B cell (primary cell): ENCODE measurements around the gene ELF1. TPM values are rescaled to one million over a fixed set of nuclear protein-coding genes. Genes with fewer than 3 reads are reported as not detected.

Source experiments
- ATAC-seq: fragments of 200-7000 bp; cut with Tn5 transposase; one replicate; pipeline ENCODE4 v1.10.0; 2021; ENCODE audit warnings: low read depth, mild to moderate bottlenecking, moderate number of reproducible peaks, moderate library complexity
- CTCF ChIA-PET: fragments of 350-600 bp; sonication (Branson Sonifier 250); formaldehyde crosslinking; loops from one replicate; lab custom pipeline; 2021; ENCODE audit warnings: antibody characterized with exemption, inconsistent platforms; lab: Charles Lee
- POLR2A ChIA-PET: fragments of 350-600 bp; sonication (Branson Sonifier 250); formaldehyde crosslinking; loops from one replicate; lab custom pipeline; 2021; ENCODE audit warnings: antibody characterized with exemption; lab: Charles Lee
- DNase-seq: peaks from one replicate; pipeline ENCODE4 v3.0.0; 2013
- H2AFZ ChIP-seq: 2 replicates; pipeline ENCODE4 v1.6.1; 2012; ENCODE audit warnings: mild to moderate bottlenecking, low read depth, low read length; ENCODE audit not compliant: insufficient read depth, poor library complexity, severe bottlenecking
- H3K27ac ChIP-seq, 2 donors: 1 replicate in 1 of 2; 2 replicates in 1 of 2; pipeline ENCODE4 v1.5.1; 2012 to 2013; ENCODE audit warnings: low read length in 2 of 2, mild to moderate bottlenecking in 2 of 2, moderate library complexity in 1 of 2
- H3K27me3 ChIP-seq, 4 experiments: fragments of 200-600 bp in 1 of 4; sonication (generic) in 1 of 4; replicated peaks in 1 of 4; 1 replicate in 2 of 4; 2 replicates in 2 of 4; pipeline versions ENCODE4 v1.6.1 to v1.7.0; 2013 to 2016; ENCODE audit warnings: low read length in 3 of 4, mild to moderate bottlenecking in 2 of 4, mixed read lengths in 1 of 4, moderate library complexity in 1 of 4; ENCODE audit not compliant: insufficient read depth in 4 of 4, control insufficient read depth in 3 of 4; ENCODE audit errors: control extremely low read depth in 1 of 4
- H3K36me3 ChIP-seq, 2 experiments: replicated peaks in 1 of 2; 1 replicate in 1 of 2; 2 replicates in 1 of 2; pipeline versions ENCODE4 v1.6.1 to v1.7.1; 2013; ENCODE audit warnings: low read length in 1 of 2; ENCODE audit not compliant: insufficient read depth in 2 of 2, control insufficient read depth in 1 of 2; ENCODE audit errors: control extremely low read depth in 1 of 2, extremely low read depth in 1 of 2
- H3K4me1 ChIP-seq, 2 donors: fragments of 200-600 bp in 1 of 2; sonication (generic) in 1 of 2; 1 replicate in 1 of 2; 2 replicates in 1 of 2; pipeline versions ENCODE4 v1.5.1 to v1.6.1; 2013 to 2017; ENCODE audit warnings: low read length in 2 of 2; ENCODE audit not compliant: control insufficient read depth in 2 of 2, insufficient read depth in 2 of 2
- H3K4me2 ChIP-seq: replicated peaks from 2 replicates; pipeline ENCODE3; 2012; ENCODE audit warnings: mild to moderate bottlenecking, low read depth, low read length; ENCODE audit not compliant: poor library complexity, severe bottlenecking
- H3K4me3 ChIP-seq, 5 experiments: fragments of 200-600 bp in 1 of 5; sonication (generic) in 1 of 5; 1 replicate in 3 of 5; 2 replicates in 2 of 5; pipeline versions ENCODE4 v1.5.1 to v1.7.0; 2011 to 2016; ENCODE audit warnings: low read length in 4 of 5, mild to moderate bottlenecking in 4 of 5, low read depth in 2 of 5, control low read depth in 1 of 5, moderate library complexity in 1 of 5; ENCODE audit not compliant: insufficient read depth in 1 of 5; ENCODE audit errors: control extremely low read depth in 1 of 5, extremely low read depth in 1 of 5
- H3K79me2 ChIP-seq: fragments of 200-600 bp; sonication (generic); one replicate; pipeline ENCODE4 v1.6.0; 2016; ENCODE audit warnings: low read length; ENCODE audit not compliant: control insufficient read depth, insufficient read depth
- H3K9ac ChIP-seq: fragments of 200-600 bp; sonication (generic); 2 replicates; pipeline ENCODE4 v1.6.1; 2017; ENCODE audit warnings: mild to moderate bottlenecking, low read length, moderate library complexity
- H3K9me3 ChIP-seq, 3 donors: one replicate each; pipeline versions ENCODE4 v1.6.1 to v1.7.1; 2013; ENCODE audit warnings: low read length in 2 of 3; ENCODE audit not compliant: control insufficient read depth in 2 of 3, insufficient read depth in 1 of 3; ENCODE audit errors: control extremely low read depth in 1 of 3
- H4K20me1 ChIP-seq: 2 replicates; pipeline ENCODE4 v1.6.0; 2012; ENCODE audit warnings: mild to moderate bottlenecking, low read length; ENCODE audit not compliant: insufficient read depth, control insufficient read depth, poor library complexity, severe bottlenecking
- H3K27ac Mint-ChIP-seq: one replicate; pipeline ENCODE4 v1.8.0; 2021; ENCODE audit warnings: mixed read lengths
- H3K27me3 Mint-ChIP-seq: one replicate; pipeline ENCODE4 v1.8.0; 2021; ENCODE audit warnings: mixed read lengths
- H3K4me1 Mint-ChIP-seq: one replicate; pipeline ENCODE4 v1.8.0; 2021; ENCODE audit warnings: mixed read lengths
- H3K4me3 Mint-ChIP-seq: one replicate; pipeline ENCODE4 v1.8.0; 2021; ENCODE audit warnings: mixed read lengths
- H3K9me3 Mint-ChIP-seq: one replicate; pipeline ENCODE4 v1.8.0; 2022; ENCODE audit warnings: mixed read lengths; ENCODE audit not compliant: insufficient read depth
- CTCF ChIP-seq: fragments of 200-600 bp; IDR thresholded peaks from one replicate; pipeline ENCODE4 v1.8.0; 2022; ENCODE audit warnings: antibody characterized with exemption, mild to moderate bottlenecking
- EZH2 ChIP-seq: IDR thresholded peaks from 2 replicates; pipeline ENCODE4 v1.6.1; 2012; ENCODE audit warnings: borderline replicate concordance, low read depth, mild to moderate bottlenecking, moderate library complexity, low read length; ENCODE audit not compliant: insufficient read depth, poor library complexity, severe bottlenecking
- WGBS: methylation state at CpG from one replicate; pipeline ENCODE4 v1.1.5; 2013; ENCODE audit warnings: missing lambda C conversion rate; ENCODE audit not compliant: insufficient coverage; 5-methylcytosine and 5-hydroxymethylcytosine counted together
- intact Hi-C: fragments of 100-400 bp; cut with micrococcal nuclease; formaldehyde crosslinking; loops from one replicate; pipeline ENCODE4 v1.10.0; 2022
- polyA plus RNA-seq: library from polyadenylated mRNA; depleted of rRNA; stranded (reverse); fragments of >200 nt; gene quantifications from 2 replicates; pipeline ENCODE4 v1.2.3, GENCODE V29; 2012
- total RNA-seq, 2 donors: library from RNA; stranded (reverse); fragments of 120-200 nt in 1 of 2; gene quantifications; 1 replicate in 1 of 2; 2 replicates in 1 of 2; pipeline versions ENCODE4 v1.2.3 to v1.2.4, GENCODE V29; 2013 to 2022

The ELF1 gene
- total and polyA plus RNA-seq, 2 donors (not counting 1 experiment from before 2014, with no cell fraction given) = 62.0 to 186 TPM

DNA sequence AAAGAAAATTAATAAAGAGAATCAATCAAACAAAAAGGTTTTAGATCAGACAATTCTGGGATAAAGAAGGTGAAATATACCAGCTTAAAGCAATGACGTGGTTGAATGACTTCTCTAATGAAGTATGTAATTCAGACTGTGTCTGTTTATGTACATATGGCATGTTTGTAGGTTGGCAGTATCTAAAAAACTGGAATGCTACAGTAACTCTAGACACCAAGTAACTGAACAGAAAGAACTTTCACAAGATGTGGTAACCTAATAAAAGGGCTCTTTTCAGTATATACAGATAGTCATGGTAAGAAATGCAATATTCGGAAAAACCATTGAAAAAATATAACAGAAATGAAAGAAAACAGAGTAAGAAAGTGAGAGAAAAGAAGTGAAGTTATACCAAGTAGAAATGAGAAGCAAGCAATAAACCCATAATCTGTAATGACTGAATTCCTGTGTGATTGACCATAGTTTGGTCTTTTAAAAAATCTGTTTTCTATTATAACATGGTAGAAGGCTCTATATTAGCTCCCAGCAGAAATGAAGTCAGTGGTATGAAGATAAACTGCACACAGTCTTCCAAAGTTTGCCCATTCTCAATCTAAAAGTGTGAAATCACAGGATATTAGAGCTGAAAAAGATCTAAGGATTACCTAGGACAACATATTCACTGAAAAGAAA, 31.4 kb downstream of the ELF1 start:
- Histone ChIP-seq H3K79me2 (peaks cover 100% of the 10 kb centered on the region), H3K9me3 (peaks cover 0 to 8% (median 0%) of the 10 kb centered on the region in 3 donors), H3K4me2 (peak overlapping the region; percentile 13), H2AFZ (no peak overlapping the region), H3K36me3 (peaks cover 0 to 5% of the 10 kb centered on the region in 2 experiments), H4K20me1 (peaks cover 10% of the 10 kb centered on the region), H3K9ac (peak overlapping the region; percentile 8), H3K27me3 (no peaks in the 10 kb centered on the region), H3K4me1 (peaks cover 55 to 74% of the 10 kb centered on the region in 2 donors), H3K27ac (peak overlapping the region; percentile 7 to 97), H3K4me3 (no peak overlapping the region)
- peaks cover 70% of the 10 kb centered on the region for H3K4me1 Mint-ChIP-seq
- H3K27me3 Mint-ChIP-seq = no peaks in the 10 kb centered on the region
- intact Hi-C loops = loop anchor here (10.0 kb wide), 1 partner anchor 207 kb away; the partner anchor contains the start of gene KBTBD7
- no peaks in the 10 kb centered on the region for H3K9me3 Mint-ChIP-seq
- CTCF ChIA-PET = interaction anchor here (0.6 to 1.9 kb wide), 6 partner anchors 10 to 349 kb away, joined by 3 to 6 read pairs (median 4); no protein-coding TSS in a partner anchor
- POLR2A ChIA-PET = interaction anchor here (0.5 to 0.7 kb wide), 2 partner anchors 7 to 9 kb away, joined by 3 to 4 read pairs; no protein-coding TSS in a partner anchor
- peak overlapping the region; percentile 1 for H3K4me3 Mint-ChIP-seq
- ATAC-seq (no peak), DNase-seq (no peak)
- no CpG with 5 or more reads among the region's 2 CpGs for WGBS
- TF ChIP-seq EZH2 = no peak
- TF ChIP-seq CTCF = no peak
- peak overlapping the region; percentile 75 for H3K27ac Mint-ChIP-seq
